ENCODE measurements around the gene EFCAB12. TPM values are rescaled to one million over a fixed set of nuclear protein-coding genes. Genes with fewer than 3 reads are reported as not detected.

The EFCAB12 gene
- polyA plus RNA-seq, 1 experiment, result 0.07 TPM

- no peak for DNase-seq (ENCODE audit: low read depth, low spot score)
- Histone ChIP-seq H3K4me3 (ENCODE audit: low read depth, low read length) (no peak overlapping the region), H3K27ac (ENCODE audit: low read depth, low read length) (no peak overlapping the region), H3K9me3 (ENCODE audit: control insufficient read depth, insufficient read depth, low read length) (peaks cover 10% of the 10 kb centered on the region), H3K27me3 (ENCODE audit: control insufficient read depth, insufficient read depth, low read length) (no peaks in the 10 kb centered on the region)
- TF ChIP-seq CTCF (IDR thresholded peaks at IDR 0.05; ENCODE audit: low read depth, low read length), result no peak
- ChIA-PET CTCF (interaction anchor here (0.6 to 2.8 kb wide), 16 partner anchors 8 to 448 kb away, joined by 3 to 31 read pairs (median 6); partner anchors contain the start of genes IFT122 and MBD4), POLR2A (no interaction called here)
Observed at GRCh38 chr3:129382366-129382765, 46.1 kb downstream of the EFCAB12 start.

- POLR2A ChIA-PET, result no interaction called here
- no peak for TF ChIP-seq CTCF (IDR thresholded peaks at IDR 0.05; ENCODE audit: low read depth, low read length)
- CTCF ChIA-PET, result no interaction called here
- no peak overlapping the region for H3K4me3 ChIP-seq (ENCODE audit: low read depth, low read length)
- H3K27ac ChIP-seq (ENCODE audit: low read depth, low read length), result no peak overlapping the region
- DNase-seq (ENCODE audit: low read depth, low spot score), result no peak
- H3K9me3 ChIP-seq (ENCODE audit: control insufficient read depth, insufficient read depth, low read length), result peaks cover 10% of the 10 kb centered on the region
- peaks cover 2% of the 10 kb centered on the region for H3K27me3 ChIP-seq (ENCODE audit: control insufficient read depth, insufficient read depth, low read length)
Observed at GRCh38 chr3:129379582-129380358, 48.7 kb downstream of the EFCAB12 start.

- peaks cover 10% of the 10 kb centered on the region for H3K9me3 ChIP-seq (ENCODE audit: control insufficient read depth, insufficient read depth, low read length)
- CTCF ChIA-PET, result no interaction called here
- no peak for DNase-seq (ENCODE audit: low read depth, low spot score)
- POLR2A ChIA-PET, result no interaction called here
- no peak for TF ChIP-seq CTCF (IDR thresholded peaks at IDR 0.05; ENCODE audit: low read depth, low read length)
- no peak overlapping the region for H3K27ac ChIP-seq (ENCODE audit: low read depth, low read length)
- no peak overlapping the region for H3K4me3 ChIP-seq (ENCODE audit: low read depth, low read length)
- peaks cover 2% of the 10 kb centered on the region for H3K27me3 ChIP-seq (ENCODE audit: control insufficient read depth, insufficient read depth, low read length)
Observed at GRCh38 chr3:129378949-129379348, 49.5 kb downstream of the EFCAB12 start.

GRCh38 chr3:129377615-129378014 is 50.8 kb downstream of the EFCAB12 start:
- DNase-seq (ENCODE audit: low read depth, low spot score), result no peak
- Histone ChIP-seq H3K4me3 (ENCODE audit: low read depth, low read length) (no peak overlapping the region), H3K27ac (ENCODE audit: low read depth, low read length) (no peak overlapping the region), H3K9me3 (ENCODE audit: control insufficient read depth, insufficient read depth, low read length) (peaks cover 10% of the 10 kb centered on the region), H3K27me3 (ENCODE audit: control insufficient read depth, insufficient read depth, low read length) (peaks cover 2% of the 10 kb centered on the region)
- POLR2A ChIA-PET, result no interaction called here
- TF ChIP-seq CTCF (IDR thresholded peaks at IDR 0.05; ENCODE audit: low read depth, low read length), result no peak
- CTCF ChIA-PET, result no interaction called here

- Histone ChIP-seq H3K4me3 (ENCODE audit: low read depth, low read length) (no peak overlapping the region), H3K27ac (ENCODE audit: low read depth, low read length) (no peak overlapping the region), H3K27me3 (ENCODE audit: control insufficient read depth, insufficient read depth, low read length) (peaks cover 2% of the 10 kb centered on the region), H3K9me3 (ENCODE audit: control insufficient read depth, insufficient read depth, low read length) (peaks cover 10% of the 10 kb centered on the region)
- TF ChIP-seq CTCF (IDR thresholded peaks at IDR 0.05; ENCODE audit: low read depth, low read length), result no peak
- DNase-seq (ENCODE audit: low read depth, low spot score), result no peak
- CTCF ChIA-PET, result interaction anchor here (1.3 kb wide), 1 partner anchor 8 kb away, joined by 13 read pairs; no protein-coding TSS in a partner anchor
- POLR2A ChIA-PET, result no interaction called here
Observed at GRCh38 chr3:129375099-129375498, 53.3 kb downstream of the EFCAB12 start.
